Lower lobe of right lung (tissue), 2 donors: ENCODE results near the gene AWAT1. TPM values are rescaled to one million over a fixed set of nuclear protein-coding genes. Genes with fewer than 3 reads are reported as not detected.
"Not testable (repeated sequence)": the region's sequence is repeated elsewhere in the genome, so short reads cannot be mapped to it uniquely, and the experiment has no call there.

Experiments
- ATAC-seq, 2 donors: fragments of 200-7000 bp; cut with Tn5 transposase; one replicate each; pipeline ENCODE4 v1.9.1; 2020 to 2022; ENCODE audit warnings: mild to moderate bottlenecking in 2 of 2, moderate library complexity in 2 of 2
- DNase-seq: peaks from one replicate; pipeline ENCODE4 v3.0.0-alpha.2; 2020
- H3K27ac ChIP-seq: fragments of 200-600 bp; one replicate; pipeline ENCODE4 v1.8.0; 2022
- H3K27me3 ChIP-seq: fragments of 200-600 bp; one replicate; pipeline ENCODE4 v1.8.0; 2022; ENCODE audit warnings: low read depth
- H3K36me3 ChIP-seq: fragments of 200-600 bp; one replicate; pipeline ENCODE4 v1.8.0; 2022; ENCODE audit warnings: mild to moderate bottlenecking
- H3K4me1 ChIP-seq: fragments of 200-600 bp; one replicate; pipeline ENCODE4 v1.8.0; 2022
- H3K4me3 ChIP-seq: fragments of 200-600 bp; one replicate; pipeline ENCODE4 v1.8.0; 2022; ENCODE audit warnings: mild to moderate bottlenecking
- H3K9me3 ChIP-seq: fragments of 200-600 bp; one replicate; pipeline ENCODE4 v1.8.0; 2022
- intact Hi-C: fragments of 100-400 bp; cut with DNase I; formaldehyde crosslinking; loops from one replicate; pipeline ENCODE4 v1.11.0; 2022
- long read RNA-seq: library from polyadenylated mRNA; unstranded; transcript quantifications from one replicate; pipeline ENCODE4 v2.0.0, GENCODE V29; 2021
- total RNA-seq: library from RNA; stranded (reverse); fragmentation: NEBNext Ultra II Directional; extraction: Animal tissue kit (Norgen Biotek cat#: 25700); gene quantifications from one replicate; pipeline ENCODE4 v1.2.1, GENCODE V29; 2021
- TF ChIP-seq, protein P1 (sequence below): fragments of 200-600 bp; IDR thresholded peaks from one replicate; pipeline ENCODE4 v1.8.0; 2022; ENCODE audit warnings: antibody characterized with exemption, mild to moderate bottlenecking
- donor health status: DM: no; HTN: yes; CAD: no; lungs with severe emphysema.

Gene AWAT1
- total RNA-seq = not detected
- long read RNA-seq = 0 reads

DNA sequence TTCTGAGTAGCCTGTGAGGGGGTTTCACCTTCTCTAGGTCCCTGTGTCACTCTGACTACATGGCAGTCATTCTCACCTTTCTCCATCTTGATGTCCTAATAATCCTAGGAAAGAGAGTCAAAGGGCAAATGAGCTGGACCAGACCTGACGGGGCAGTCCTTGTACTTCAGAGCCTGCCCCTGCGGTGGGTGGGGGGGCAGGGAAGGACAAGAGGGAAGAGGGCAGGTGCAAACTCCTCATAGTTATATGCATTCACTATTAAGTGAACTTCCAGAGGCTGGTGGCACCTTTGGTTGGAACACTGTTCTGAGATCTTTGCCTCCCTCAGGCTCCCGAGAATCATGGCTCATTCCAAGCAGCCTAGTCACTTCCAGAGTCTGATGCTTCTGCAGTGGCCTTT is at the start of gene AWAT1:
TSS of gene AWAT1 (plus strand) at position 301 of the 400 bp plus-strand sequence. CDS start at position 342, 41 bp downstream.
- DNase-seq (no peak), ATAC-seq (no peak)
- intact Hi-C loops = no loop called here
- Histone ChIP-seq H3K9me3 (no peaks in the 10 kb centered on the region), H3K4me3 (no peak within 1 kb of the TSS), H3K27me3 (no peaks in the 10 kb centered on the region), H3K36me3 (no peaks in the 10 kb centered on the region), H3K4me1 (no peaks in the 10 kb centered on the region), H3K27ac (no peak within 1 kb of the TSS)
- TF ChIP-seq, protein P1, sequence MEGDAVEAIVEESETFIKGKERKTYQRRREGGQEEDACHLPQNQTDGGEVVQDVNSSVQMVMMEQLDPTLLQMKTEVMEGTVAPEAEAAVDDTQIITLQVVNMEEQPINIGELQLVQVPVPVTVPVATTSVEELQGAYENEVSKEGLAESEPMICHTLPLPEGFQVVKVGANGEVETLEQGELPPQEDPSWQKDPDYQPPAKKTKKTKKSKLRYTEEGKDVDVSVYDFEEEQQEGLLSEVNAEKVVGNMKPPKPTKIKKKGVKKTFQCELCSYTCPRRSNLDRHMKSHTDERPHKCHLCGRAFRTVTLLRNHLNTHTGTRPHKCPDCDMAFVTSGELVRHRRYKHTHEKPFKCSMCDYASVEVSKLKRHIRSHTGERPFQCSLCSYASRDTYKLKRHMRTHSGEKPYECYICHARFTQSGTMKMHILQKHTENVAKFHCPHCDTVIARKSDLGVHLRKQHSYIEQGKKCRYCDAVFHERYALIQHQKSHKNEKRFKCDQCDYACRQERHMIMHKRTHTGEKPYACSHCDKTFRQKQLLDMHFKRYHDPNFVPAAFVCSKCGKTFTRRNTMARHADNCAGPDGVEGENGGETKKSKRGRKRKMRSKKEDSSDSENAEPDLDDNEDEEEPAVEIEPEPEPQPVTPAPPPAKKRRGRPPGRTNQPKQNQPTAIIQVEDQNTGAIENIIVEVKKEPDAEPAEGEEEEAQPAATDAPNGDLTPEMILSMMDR = no peak

DNA sequence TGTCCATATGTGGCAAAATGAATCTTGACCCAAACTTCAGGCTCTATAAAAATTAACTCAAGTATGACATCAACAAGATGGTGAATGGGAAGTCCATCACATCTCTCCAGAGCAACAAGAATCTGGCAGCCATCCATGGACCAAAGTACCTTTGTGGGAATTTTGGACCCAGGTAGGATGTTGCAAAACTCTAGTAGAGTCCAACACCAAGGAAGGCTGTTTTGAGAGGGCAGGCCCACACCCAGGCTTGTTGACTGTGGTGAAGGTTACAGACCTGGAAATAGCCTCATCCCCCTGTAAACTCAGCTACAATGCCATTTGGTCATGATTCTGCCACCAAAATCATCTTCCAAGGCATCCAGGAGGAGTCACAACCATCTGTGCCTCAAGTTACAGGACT is 44.2 kb upstream of the AWAT1 start:
- Histone ChIP-seq H3K27ac (no peak overlapping the region), H3K4me1 (no peaks in the 10 kb centered on the region), H3K36me3 (no peaks in the 10 kb centered on the region), H3K27me3 (no peaks in the 10 kb centered on the region), H3K4me3 (no peak overlapping the region), H3K9me3 (no peaks in the 10 kb centered on the region)
- no peak for DNase-seq
- no peak for ATAC-seq
- TF ChIP-seq, protein P1 = no peak
- intact Hi-C loops = no loop called here

DNA sequence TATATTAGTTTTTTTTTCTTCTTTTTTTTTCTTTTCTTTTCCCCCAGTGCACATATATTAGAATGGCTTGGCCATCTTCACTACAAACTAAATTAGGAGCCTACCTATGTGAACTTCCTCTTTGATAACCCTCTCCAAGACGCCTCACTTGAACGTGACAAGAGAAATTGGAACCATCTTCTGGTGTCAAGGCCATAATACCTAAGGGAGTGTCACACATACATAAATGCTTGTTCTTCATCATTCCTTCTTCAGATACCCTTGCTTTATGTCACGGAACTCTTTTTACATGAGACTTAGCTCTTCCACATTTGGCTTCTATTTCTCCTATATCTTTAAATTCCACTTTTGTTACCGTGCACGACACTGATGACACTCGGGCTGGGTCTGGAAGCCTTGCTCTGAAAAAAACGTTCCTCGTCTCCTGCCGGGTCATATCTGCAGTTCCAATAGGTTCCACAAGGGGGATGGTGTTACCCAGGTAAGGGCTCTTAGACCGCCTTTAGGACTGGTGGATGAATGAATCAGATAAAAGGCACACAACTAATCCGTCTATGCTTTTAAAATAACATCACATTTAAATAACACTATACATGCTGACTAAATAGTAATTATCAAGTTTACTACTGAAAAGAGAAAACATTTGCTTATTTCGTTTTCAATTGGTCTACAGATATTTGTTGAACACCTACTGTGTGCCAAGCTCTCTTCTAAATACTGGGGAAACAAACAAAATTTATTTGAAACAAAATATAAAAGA is 37.3 kb upstream of the AWAT1 start:
- H3K4me3 ChIP-seq = no peak overlapping the region
- H3K27me3 ChIP-seq = no peaks in the 10 kb centered on the region
- no peak overlapping the region for H3K27ac ChIP-seq
- no peaks in the 10 kb centered on the region for H3K4me1 ChIP-seq
- intact Hi-C loops = no loop called here
- no peaks in the 10 kb centered on the region for H3K9me3 ChIP-seq
- DNase-seq = no peak
- ATAC-seq = peak; percentile 59 to 72
- TF ChIP-seq, protein P1 = peak; percentile 61
- no peaks in the 10 kb centered on the region for H3K36me3 ChIP-seq

DNA sequence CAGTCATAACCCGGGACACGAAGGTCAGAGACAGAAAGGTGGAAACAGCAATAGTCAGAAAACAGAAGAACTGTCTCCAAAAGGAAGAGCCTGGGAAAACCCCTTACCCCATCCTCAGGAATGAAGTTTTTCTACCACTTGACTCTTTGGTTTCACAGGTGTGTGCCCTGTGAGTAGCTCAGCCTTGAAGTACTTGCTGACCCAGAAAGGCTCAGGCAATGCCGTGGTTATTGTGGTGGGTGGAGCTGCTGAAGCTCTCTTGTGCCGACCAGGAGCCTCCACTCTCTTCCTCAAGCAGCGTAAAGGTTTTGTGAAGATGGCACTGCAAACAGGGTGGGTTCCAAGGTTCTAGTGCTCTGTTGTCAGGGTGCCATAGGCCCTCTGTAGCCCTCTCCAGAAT is 32.7 kb upstream of the AWAT1 start:
- TF ChIP-seq, protein P1 = no peak
- no peak for ATAC-seq

DNA sequence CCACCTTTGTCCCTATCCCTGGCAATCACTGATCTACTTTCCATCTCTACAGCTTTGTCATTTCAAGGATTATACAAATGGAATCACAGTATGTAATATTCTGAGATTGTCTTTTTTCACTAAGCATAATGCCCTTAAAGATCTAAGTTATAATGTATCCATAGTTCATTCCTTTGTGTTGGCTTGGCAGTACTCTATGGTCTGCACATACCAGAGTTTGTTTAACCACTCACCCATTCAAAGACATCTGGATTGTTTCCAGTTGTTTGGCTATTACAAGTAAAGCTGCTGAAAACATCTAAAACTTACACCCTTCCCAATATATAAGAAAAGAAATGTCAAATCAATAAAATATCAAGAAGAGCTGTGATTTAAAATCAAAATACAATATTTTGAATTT is 26.0 kb upstream of the AWAT1 start:
- no peak overlapping the region for H3K4me3 ChIP-seq
- intact Hi-C loops = no loop called here
- H3K4me1 ChIP-seq = no peaks in the 10 kb centered on the region
- ATAC-seq (no peak), DNase-seq (no peak)
- H3K9me3 ChIP-seq = no peaks in the 10 kb centered on the region
- H3K27me3 ChIP-seq = no peaks in the 10 kb centered on the region
- H3K36me3 ChIP-seq = no peaks in the 10 kb centered on the region
- TF ChIP-seq, protein P1 = no peak
- no peak overlapping the region for H3K27ac ChIP-seq

More for the DNA sequence above, 32.7 kb upstream of the AWAT1 start:
- Histone ChIP-seq H3K27ac (no peak overlapping the region), H3K36me3 (no peaks in the 10 kb centered on the region), H3K27me3 (no peaks in the 10 kb centered on the region), H3K4me3 (no peak overlapping the region), H3K9me3 (no peaks in the 10 kb centered on the region), H3K4me1 (no peaks in the 10 kb centered on the region)
- no peak for DNase-seq
- intact Hi-C loops = no loop called here

DNA sequence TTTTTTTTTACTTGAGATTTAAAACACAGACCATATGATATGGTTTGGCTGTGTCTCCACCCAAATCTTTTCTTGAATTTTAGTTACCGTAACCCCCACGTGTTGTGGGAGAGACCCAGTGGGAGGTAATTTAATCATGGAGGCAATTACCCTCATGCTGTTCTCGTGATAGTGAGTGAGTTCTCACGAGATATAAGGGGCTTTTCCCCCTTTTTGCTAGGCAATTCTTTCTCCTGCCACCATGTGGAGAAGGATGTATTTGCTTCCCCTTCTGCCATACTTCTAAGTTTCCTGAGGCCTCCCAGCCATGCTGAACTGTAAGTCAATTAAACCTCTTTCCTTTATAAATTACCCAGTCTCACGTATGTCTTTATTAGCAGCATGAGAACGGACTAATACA is 24.9 kb upstream of the AWAT1 start:
- H3K27ac ChIP-seq, H3K4me3 ChIP-seq, H3K9me3 ChIP-seq, H3K4me1 ChIP-seq, H3K27me3 ChIP-seq, H3K36me3 ChIP-seq, intact Hi-C loops, DNase-seq, ATAC-seq: not testable (repeated sequence)
